ENCODE data around the gene KIF25.

Gene KIF25

GRCh38 chr6:168026925-168027324 lies 29.5 kb downstream of the KIF25 start:
- no peak for DNase-seq (ENCODE audit: low read depth)
- TF ChIP-seq, protein P1, sequence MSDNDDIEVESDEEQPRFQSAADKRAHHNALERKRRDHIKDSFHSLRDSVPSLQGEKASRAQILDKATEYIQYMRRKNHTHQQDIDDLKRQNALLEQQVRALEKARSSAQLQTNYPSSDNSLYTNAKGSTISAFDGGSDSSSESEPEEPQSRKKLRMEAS (IDR thresholded peaks at IDR 0.05; ENCODE audit: low read depth, low read length) = no peak
- TF ChIP-seq, protein P2, sequence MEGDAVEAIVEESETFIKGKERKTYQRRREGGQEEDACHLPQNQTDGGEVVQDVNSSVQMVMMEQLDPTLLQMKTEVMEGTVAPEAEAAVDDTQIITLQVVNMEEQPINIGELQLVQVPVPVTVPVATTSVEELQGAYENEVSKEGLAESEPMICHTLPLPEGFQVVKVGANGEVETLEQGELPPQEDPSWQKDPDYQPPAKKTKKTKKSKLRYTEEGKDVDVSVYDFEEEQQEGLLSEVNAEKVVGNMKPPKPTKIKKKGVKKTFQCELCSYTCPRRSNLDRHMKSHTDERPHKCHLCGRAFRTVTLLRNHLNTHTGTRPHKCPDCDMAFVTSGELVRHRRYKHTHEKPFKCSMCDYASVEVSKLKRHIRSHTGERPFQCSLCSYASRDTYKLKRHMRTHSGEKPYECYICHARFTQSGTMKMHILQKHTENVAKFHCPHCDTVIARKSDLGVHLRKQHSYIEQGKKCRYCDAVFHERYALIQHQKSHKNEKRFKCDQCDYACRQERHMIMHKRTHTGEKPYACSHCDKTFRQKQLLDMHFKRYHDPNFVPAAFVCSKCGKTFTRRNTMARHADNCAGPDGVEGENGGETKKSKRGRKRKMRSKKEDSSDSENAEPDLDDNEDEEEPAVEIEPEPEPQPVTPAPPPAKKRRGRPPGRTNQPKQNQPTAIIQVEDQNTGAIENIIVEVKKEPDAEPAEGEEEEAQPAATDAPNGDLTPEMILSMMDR (IDR thresholded peaks at IDR 0.05; ENCODE audit: low read depth, low read length) = no peak
- TF ChIP-seq MYC (IDR thresholded peaks at IDR 0.05; ENCODE audit: low read depth, low read length) (no peak), POLR2A (IDR thresholded peaks at IDR 0.05; ENCODE audit: extremely low read depth, insufficient read length) (no peak)
- no peak overlapping the region for H3K4me3 ChIP-seq (ENCODE audit: low read depth, low read length)

- no peak for DNase-seq (ENCODE audit: low read depth)
- no peak overlapping the region for H3K4me3 ChIP-seq (ENCODE audit: low read depth, low read length)
- TF ChIP-seq, protein P1 (IDR thresholded peaks at IDR 0.05; ENCODE audit: low read depth, low read length) = no peak
- TF ChIP-seq MYC (IDR thresholded peaks at IDR 0.05; ENCODE audit: low read depth, low read length) = no peak
- TF ChIP-seq POLR2A (IDR thresholded peaks at IDR 0.05; ENCODE audit: extremely low read depth, insufficient read length) = no peak
- TF ChIP-seq, protein P2 (IDR thresholded peaks at IDR 0.05; ENCODE audit: low read depth, low read length) = no peak
Measured at GRCh38 chr6:168027521-168027920, 30.1 kb downstream of the KIF25 start.

DNA sequence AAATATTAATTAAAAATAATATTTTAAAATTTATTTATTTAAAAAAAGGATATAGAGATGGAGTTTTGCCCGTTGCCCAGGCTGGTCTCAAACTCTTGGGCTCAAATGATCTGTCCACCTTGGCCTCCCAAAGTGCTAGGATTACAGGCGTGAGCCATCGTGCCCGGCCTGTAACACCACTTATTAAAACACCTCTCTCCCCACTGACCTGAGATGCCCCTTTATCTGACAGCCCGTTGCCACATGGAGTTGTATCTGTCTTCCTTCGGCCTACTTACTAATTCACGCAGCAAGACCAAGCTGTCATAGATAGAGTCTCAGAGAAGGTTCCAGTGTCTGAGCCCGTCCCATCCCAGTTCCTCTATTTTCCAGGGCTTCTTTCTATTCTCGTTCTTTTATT lies 30.7 kb downstream of the KIF25 start:
- no peak overlapping the region for H3K4me3 ChIP-seq (ENCODE audit: low read depth, low read length)
- DNase-seq (ENCODE audit: low read depth) = no peak
- TF ChIP-seq, protein P1 (IDR thresholded peaks at IDR 0.05; ENCODE audit: low read depth, low read length) = no peak
- TF ChIP-seq MYC (IDR thresholded peaks at IDR 0.05; ENCODE audit: low read depth, low read length) = no peak
- no peak for TF ChIP-seq POLR2A (IDR thresholded peaks at IDR 0.05; ENCODE audit: extremely low read depth, insufficient read length)
- TF ChIP-seq, protein P2 (IDR thresholded peaks at IDR 0.05; ENCODE audit: low read depth, low read length) = no peak

- TF ChIP-seq, protein P1 (IDR thresholded peaks at IDR 0.05; ENCODE audit: low read depth, low read length) = no peak
- TF ChIP-seq POLR2A (IDR thresholded peaks at IDR 0.05; ENCODE audit: extremely low read depth, insufficient read length) = no peak
- no peak overlapping the region for H3K4me3 ChIP-seq (ENCODE audit: low read depth, low read length)
- no peak for DNase-seq (ENCODE audit: low read depth)
Measured at GRCh38 chr6:168029459-168030217, 32.2 kb downstream of the KIF25 start.

DNA sequence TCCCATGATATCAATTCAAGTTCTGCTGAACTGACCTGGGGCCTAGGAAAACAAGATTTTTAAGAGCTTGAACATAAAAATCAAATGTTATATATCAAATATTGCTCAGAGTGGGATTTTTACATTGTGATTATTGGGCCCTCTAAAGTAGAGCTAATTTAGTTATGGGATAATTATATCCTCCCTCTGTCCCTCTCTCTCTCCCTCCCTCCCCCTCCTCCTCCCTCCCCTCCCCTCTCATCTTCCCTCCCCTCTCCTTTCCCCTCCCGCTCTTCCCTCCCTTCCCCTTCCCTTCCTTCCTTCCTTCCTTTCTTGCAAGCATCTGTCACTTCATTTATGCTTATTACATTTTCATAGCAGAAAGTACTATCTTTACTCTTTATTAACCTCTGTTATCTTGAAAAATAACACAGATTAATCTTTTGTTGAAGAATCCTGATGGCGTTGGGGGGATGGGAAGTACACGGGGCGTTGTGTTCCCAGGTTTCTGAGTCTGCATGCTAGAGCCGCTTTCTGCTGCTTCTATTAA lies 32.8 kb downstream of the KIF25 start:
- no peak overlapping the region for H3K4me3 ChIP-seq (ENCODE audit: low read depth, low read length)
- DNase-seq (ENCODE audit: low read depth) = no peak
- no peak for TF ChIP-seq MYC (IDR thresholded peaks at IDR 0.05; ENCODE audit: low read depth, low read length)
- TF ChIP-seq, protein P2 (IDR thresholded peaks at IDR 0.05; ENCODE audit: low read depth, low read length) = no peak
- no peak for TF ChIP-seq POLR2A (IDR thresholded peaks at IDR 0.05; ENCODE audit: extremely low read depth, insufficient read length)
- TF ChIP-seq, protein P1 (IDR thresholded peaks at IDR 0.05; ENCODE audit: low read depth, low read length) = no peak

DNA sequence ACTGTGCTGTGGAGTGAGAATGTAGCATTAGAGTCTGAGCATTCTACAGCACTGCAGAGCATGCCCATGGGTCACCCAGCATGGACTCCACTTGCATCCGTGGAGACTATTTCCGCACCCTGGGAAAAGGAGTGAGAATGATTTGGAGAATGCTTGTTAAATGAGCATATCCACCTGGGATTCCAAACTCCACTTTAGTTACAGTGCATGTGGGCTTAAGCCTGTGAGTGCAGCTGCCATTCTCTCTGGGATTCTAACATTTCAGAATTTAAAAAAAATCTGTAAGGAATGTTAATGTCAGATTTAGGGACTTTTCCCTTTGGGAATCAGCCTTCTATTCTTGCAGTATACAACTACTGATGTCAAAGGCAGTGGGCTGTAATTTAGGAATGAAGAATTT lies 33.4 kb downstream of the KIF25 start:
- TF ChIP-seq, protein P2 (IDR thresholded peaks at IDR 0.05; ENCODE audit: low read depth, low read length) = no peak
- TF ChIP-seq, protein P1 (IDR thresholded peaks at IDR 0.05; ENCODE audit: low read depth, low read length) = no peak
- TF ChIP-seq MYC (IDR thresholded peaks at IDR 0.05; ENCODE audit: low read depth, low read length) = no peak
- TF ChIP-seq POLR2A (IDR thresholded peaks at IDR 0.05; ENCODE audit: extremely low read depth, insufficient read length) = no peak
- no peak for DNase-seq (ENCODE audit: low read depth)
- no peak overlapping the region for H3K4me3 ChIP-seq (ENCODE audit: low read depth, low read length)
